Keratinocyte (primary cell): ENCODE results near the gene FOXRED2. TPM values are rescaled to one million over a fixed set of nuclear protein-coding genes. Genes with fewer than 3 reads are reported as not detected.

ENCODE experiments used
- DNase-seq: peaks from one replicate; pipeline ENCODE4 v3.0.0-alpha.2; 2011; ENCODE audit warnings: low read depth, missing footprints, low spot score
- FAIRE-seq: peaks from 2 replicates; lab custom pipeline; 2011; peaks lifted over from hg19 to GRCh38; lab: Jason Lieb, UNC
- H2AFZ ChIP-seq: 2 replicates; pipeline ENCODE4 v1.6.0; 2012; ENCODE audit warnings: low read length, control low read depth, inconsistent platforms; ENCODE audit not compliant: control insufficient read depth
- H3K27ac ChIP-seq: 2 replicates; pipeline ENCODE4 v1.5.1; 2011; ENCODE audit warnings: low read length; ENCODE audit not compliant: control insufficient read depth, insufficient read depth
- H3K27me3 ChIP-seq: 3 replicates; pipeline ENCODE4 v1.6.0; 2011; ENCODE audit warnings: low read length; ENCODE audit not compliant: control insufficient read depth, insufficient read depth; ENCODE audit errors: extremely low read depth
- H3K36me3 ChIP-seq, 2 experiments: 2 replicates in 1 of 2; 3 replicates in 1 of 2; pipeline ENCODE4 v1.5.1; 2011; ENCODE audit warnings: low read length in 2 of 2, mild to moderate bottlenecking in 1 of 2; ENCODE audit not compliant: control insufficient read depth in 2 of 2, insufficient read depth in 2 of 2; ENCODE audit errors: extremely low read depth in 1 of 2
- H3K4me1 ChIP-seq: 3 replicates; pipeline ENCODE4 v1.5.1; 2011; ENCODE audit warnings: low read length; ENCODE audit not compliant: control insufficient read depth, insufficient read depth; ENCODE audit errors: extremely low read depth
- H3K4me2 ChIP-seq: 3 replicates; pipeline ENCODE4 v1.6.0; 2011; ENCODE audit warnings: low read depth, low read length; ENCODE audit not compliant: control insufficient read depth, insufficient read depth; ENCODE audit errors: extremely low read depth
- H3K4me3 ChIP-seq, 3 experiments: fragments of 200-600 bp in 1 of 3; sonication (generic) in 1 of 3; 2 replicates in 2 of 3; 3 replicates in 1 of 3; pipeline ENCODE4 v1.5.1; 2011 to 2016; ENCODE audit warnings: low read length in 3 of 3, mild to moderate bottlenecking in 3 of 3, control low read depth in 2 of 3, inconsistent platforms in 1 of 3, low read depth in 1 of 3, mixed read lengths in 1 of 3, mixed run types in 1 of 3, moderate library complexity in 1 of 3; ENCODE audit not compliant: control insufficient read depth in 2 of 3, insufficient read depth in 2 of 3; ENCODE audit errors: extremely low read depth in 1 of 3
- H3K79me2 ChIP-seq: 2 replicates; pipeline ENCODE4 v1.6.0; 2012; ENCODE audit warnings: low read length; ENCODE audit not compliant: control insufficient read depth, insufficient read depth
- H3K9ac ChIP-seq: 3 replicates; pipeline ENCODE4 v1.6.0; 2011; ENCODE audit warnings: low read length; ENCODE audit not compliant: control insufficient read depth, insufficient read depth; ENCODE audit errors: extremely low read depth
- H3K9me1 ChIP-seq: 3 replicates; pipeline ENCODE4 v1.6.0; 2011; ENCODE audit warnings: low read length; ENCODE audit not compliant: control insufficient read depth, insufficient read depth; ENCODE audit errors: extremely low read depth
- H3K9me3 ChIP-seq: 2 replicates; pipeline ENCODE4 v1.5.1; 2012; ENCODE audit warnings: low read depth, low read length; ENCODE audit not compliant: control insufficient read depth
- H4K20me1 ChIP-seq: 3 replicates; pipeline ENCODE4 v1.6.0; 2011; ENCODE audit warnings: low read length; ENCODE audit not compliant: control insufficient read depth, insufficient read depth; ENCODE audit errors: extremely low read depth
- EZH2 ChIP-seq: IDR thresholded peaks from one replicate; pipeline ENCODE4 v1.6.1; 2012; ENCODE audit warnings: inconsistent platforms, mild to moderate bottlenecking, low read length, moderate library complexity
- dilution Hi-C: fragments of 300-500 bp; cut with MboI; formaldehyde crosslinking; loops from one replicate; pipeline ENCODE4 v1.7.0; 2020; ENCODE audit warnings: low sequenced_read_pairs; ENCODE audit not compliant: extremely low pct_ligation_motif_present
- polyA plus RNA-seq, 5 experiments: library from polyadenylated mRNA; depleted of rRNA in 3 of 5; stranded (reverse) in 3 of 5; stranded (forward) in 1 of 5; unstranded in 1 of 5; fragments of >200 nt; gene quantifications; 1 replicate in 1 of 5; 2 replicates in 3 of 5; 3 replicates in 1 of 5; pipeline versions ENCODE4 v1.2.1 to v1.2.3, GENCODE V29; 2011 to 2012; ENCODE audit warnings: missing spikeins in 2 of 5, low read depth in 1 of 5, low replicate concordance in 1 of 5
- TF ChIP-seq, protein P1 (sequence below), 3 experiments: IDR thresholded peaks in 1 of 3; conservative IDR thresholded peaks in 1 of 3; optimal IDR thresholded peaks in 1 of 3; 2 replicates in 2 of 3; 3 replicates in 1 of 3; pipeline versions ENCODE3 to v1.5.1; 2011; ENCODE audit warnings: low read length in 3 of 3, mild to moderate bottlenecking in 3 of 3, moderate library complexity in 2 of 3, control low read depth in 1 of 3, inconsistent platforms in 1 of 3; ENCODE audit not compliant: insufficient read depth in 2 of 3; ENCODE audit errors: extremely low read depth in 1 of 3

The FOXRED2 gene
- polyA plus RNA-seq, 1 donor (not counting 4 experiments of a cell fraction or from before 2014, with no cell fraction given) = 0.71 TPM

DNA sequence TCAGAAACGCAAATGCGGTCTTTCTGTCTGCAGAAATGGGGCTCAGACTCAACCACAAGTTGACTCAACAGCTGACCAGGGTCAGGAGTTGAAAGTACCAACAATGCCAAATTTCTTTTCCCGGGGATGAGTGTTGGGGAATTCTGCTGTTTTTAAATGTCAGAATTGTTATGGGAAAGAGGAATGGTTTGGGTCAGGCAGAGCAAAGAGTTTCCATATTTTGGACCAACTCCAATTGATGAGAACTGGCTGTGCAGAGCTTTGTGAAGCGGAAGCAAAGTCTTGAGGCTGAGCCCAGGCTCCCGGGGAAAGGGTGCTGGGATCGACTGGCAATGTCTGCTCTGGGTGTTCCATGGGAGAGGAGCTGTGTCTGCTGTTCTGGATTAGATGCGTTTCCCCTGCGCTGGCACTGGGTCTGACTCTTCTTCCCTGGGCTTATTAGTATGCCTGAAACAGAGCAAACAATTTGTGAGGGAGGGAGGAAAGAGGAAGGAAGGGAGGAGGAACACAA lies 61.6 kb downstream of the FOXRED2 start:
- peak overlapping the region; percentile 22 for H2AFZ ChIP-seq
- no peaks in the 10 kb centered on the region for H3K36me3 ChIP-seq
- H4K20me1 ChIP-seq = no peaks in the 10 kb centered on the region
- no peak overlapping the region for H3K9ac ChIP-seq
- peaks cover 15% of the 10 kb centered on the region for H3K4me1 ChIP-seq
- no peaks in the 10 kb centered on the region for H3K9me3 ChIP-seq
- no peaks in the 10 kb centered on the region for H3K79me2 ChIP-seq
- no peak overlapping the region for H3K27ac ChIP-seq
- H3K27me3 ChIP-seq = no peaks in the 10 kb centered on the region
- FAIRE-seq = no peak
- no peak overlapping the region for H3K4me3 ChIP-seq
- dilution Hi-C loops = no loop called here
- H3K4me2 ChIP-seq = no peak overlapping the region
- no peaks in the 10 kb centered on the region for H3K9me1 ChIP-seq
- DNase-seq = no peak
- no peak for TF ChIP-seq EZH2
- TF ChIP-seq, protein P1, sequence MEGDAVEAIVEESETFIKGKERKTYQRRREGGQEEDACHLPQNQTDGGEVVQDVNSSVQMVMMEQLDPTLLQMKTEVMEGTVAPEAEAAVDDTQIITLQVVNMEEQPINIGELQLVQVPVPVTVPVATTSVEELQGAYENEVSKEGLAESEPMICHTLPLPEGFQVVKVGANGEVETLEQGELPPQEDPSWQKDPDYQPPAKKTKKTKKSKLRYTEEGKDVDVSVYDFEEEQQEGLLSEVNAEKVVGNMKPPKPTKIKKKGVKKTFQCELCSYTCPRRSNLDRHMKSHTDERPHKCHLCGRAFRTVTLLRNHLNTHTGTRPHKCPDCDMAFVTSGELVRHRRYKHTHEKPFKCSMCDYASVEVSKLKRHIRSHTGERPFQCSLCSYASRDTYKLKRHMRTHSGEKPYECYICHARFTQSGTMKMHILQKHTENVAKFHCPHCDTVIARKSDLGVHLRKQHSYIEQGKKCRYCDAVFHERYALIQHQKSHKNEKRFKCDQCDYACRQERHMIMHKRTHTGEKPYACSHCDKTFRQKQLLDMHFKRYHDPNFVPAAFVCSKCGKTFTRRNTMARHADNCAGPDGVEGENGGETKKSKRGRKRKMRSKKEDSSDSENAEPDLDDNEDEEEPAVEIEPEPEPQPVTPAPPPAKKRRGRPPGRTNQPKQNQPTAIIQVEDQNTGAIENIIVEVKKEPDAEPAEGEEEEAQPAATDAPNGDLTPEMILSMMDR (optimal IDR thresholded peaks at IDR 0.05 in 1 of 3, IDR thresholded peaks at IDR 0.05 in 1 of 3, conservative IDR thresholded peaks at IDR 0.05 in 1 of 3; ENCODE audit: extremely low read depth in 1 of 3, insufficient read depth in 2 of 3, low read length in 3 of 3) = no peak

DNA sequence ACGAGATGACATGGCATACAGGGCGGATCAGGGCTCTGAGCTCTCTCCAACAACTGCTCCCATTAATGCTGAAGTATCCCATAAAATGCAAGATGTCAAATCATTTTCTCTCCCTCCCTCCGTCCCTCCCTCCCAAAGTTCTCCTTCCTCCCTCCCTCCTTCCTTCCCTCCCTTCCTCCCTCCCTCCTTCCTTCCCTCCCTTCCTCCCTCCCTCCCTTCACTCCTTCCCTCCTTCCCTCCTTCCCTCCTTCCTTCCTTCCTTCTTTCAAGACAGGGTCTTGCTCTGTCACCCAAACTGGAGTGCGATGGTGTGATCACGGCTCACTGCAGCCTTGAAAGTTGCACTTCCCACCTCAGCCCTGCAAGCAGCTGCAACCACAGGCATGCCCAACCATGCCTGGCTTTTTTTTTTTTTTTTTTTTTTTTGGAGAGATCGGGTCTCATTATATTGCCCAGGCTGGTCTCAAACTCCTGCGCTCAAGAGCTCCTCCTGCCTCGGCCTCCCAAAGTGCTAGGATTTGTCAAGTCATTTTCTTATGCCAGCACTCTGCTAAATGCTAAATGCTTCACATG lies 63.6 kb downstream of the FOXRED2 start:
- Histone ChIP-seq H2AFZ (peak overlapping the region; percentile 47), H3K4me1 (peaks cover 25% of the 10 kb centered on the region), H3K27ac (no peak overlapping the region)

More for the DNA sequence above, 63.6 kb downstream of the FOXRED2 start:
- Histone ChIP-seq H3K4me3 (no peak overlapping the region), H3K27me3 (no peaks in the 10 kb centered on the region), H3K4me2 (peak overlapping the region; percentile 1), H3K9me3 (no peaks in the 10 kb centered on the region), H3K36me3 (no peaks in the 10 kb centered on the region), H4K20me1 (no peaks in the 10 kb centered on the region), H3K9me1 (no peaks in the 10 kb centered on the region), H3K9ac (no peak overlapping the region), H3K79me2 (no peaks in the 10 kb centered on the region)
- TF ChIP-seq, protein P1 (optimal IDR thresholded peaks at IDR 0.05 in 1 of 3, IDR thresholded peaks at IDR 0.05 in 1 of 3, conservative IDR thresholded peaks at IDR 0.05 in 1 of 3; ENCODE audit: extremely low read depth in 1 of 3, insufficient read depth in 2 of 3, low read length in 3 of 3) = no peak
- TF ChIP-seq EZH2 = no peak
- dilution Hi-C loops = no loop called here
- FAIRE-seq (peak; percentile 75), DNase-seq (no peak)
